ENCODE data around the gene GREM1.

- TF ChIP-seq, protein P1, sequence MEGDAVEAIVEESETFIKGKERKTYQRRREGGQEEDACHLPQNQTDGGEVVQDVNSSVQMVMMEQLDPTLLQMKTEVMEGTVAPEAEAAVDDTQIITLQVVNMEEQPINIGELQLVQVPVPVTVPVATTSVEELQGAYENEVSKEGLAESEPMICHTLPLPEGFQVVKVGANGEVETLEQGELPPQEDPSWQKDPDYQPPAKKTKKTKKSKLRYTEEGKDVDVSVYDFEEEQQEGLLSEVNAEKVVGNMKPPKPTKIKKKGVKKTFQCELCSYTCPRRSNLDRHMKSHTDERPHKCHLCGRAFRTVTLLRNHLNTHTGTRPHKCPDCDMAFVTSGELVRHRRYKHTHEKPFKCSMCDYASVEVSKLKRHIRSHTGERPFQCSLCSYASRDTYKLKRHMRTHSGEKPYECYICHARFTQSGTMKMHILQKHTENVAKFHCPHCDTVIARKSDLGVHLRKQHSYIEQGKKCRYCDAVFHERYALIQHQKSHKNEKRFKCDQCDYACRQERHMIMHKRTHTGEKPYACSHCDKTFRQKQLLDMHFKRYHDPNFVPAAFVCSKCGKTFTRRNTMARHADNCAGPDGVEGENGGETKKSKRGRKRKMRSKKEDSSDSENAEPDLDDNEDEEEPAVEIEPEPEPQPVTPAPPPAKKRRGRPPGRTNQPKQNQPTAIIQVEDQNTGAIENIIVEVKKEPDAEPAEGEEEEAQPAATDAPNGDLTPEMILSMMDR (IDR thresholded peaks at IDR 0.05 in 2 of 3, conservative IDR thresholded peaks at IDR 0.05 in 1 of 3; ENCODE audit: borderline replicate concordance in 1 of 3, insufficient read depth in 1 of 3, low read depth in 2 of 3, low read length in 2 of 3): no peak
- TF ChIP-seq POLR2A (IDR thresholded peaks at IDR 0.05; ENCODE audit: borderline replicate concordance, extremely low read depth, insufficient read depth, insufficient read length) (no peak), POLR2AphosphoS5 (IDR thresholded peaks at IDR 0.05; ENCODE audit: low read depth, low read length) (no peak), CEBPB (IDR thresholded peaks at IDR 0.05; ENCODE audit: low read depth) (no peak), SRF (IDR thresholded peaks at IDR 0.05; ENCODE audit: low read depth) (no peak)
Measured at GRCh38 chr15:32690941-32691688, 26.7 kb upstream of the GREM1 start.

Measured in HCT116 (cell line).